Measurements from ENCODE around the gene BAIAP3.
"Not testable (repeated sequence)": the region's sequence is repeated elsewhere in the genome, so short reads cannot be mapped to it uniquely, and the experiment has no call there.

Gene BAIAP3

DNA sequence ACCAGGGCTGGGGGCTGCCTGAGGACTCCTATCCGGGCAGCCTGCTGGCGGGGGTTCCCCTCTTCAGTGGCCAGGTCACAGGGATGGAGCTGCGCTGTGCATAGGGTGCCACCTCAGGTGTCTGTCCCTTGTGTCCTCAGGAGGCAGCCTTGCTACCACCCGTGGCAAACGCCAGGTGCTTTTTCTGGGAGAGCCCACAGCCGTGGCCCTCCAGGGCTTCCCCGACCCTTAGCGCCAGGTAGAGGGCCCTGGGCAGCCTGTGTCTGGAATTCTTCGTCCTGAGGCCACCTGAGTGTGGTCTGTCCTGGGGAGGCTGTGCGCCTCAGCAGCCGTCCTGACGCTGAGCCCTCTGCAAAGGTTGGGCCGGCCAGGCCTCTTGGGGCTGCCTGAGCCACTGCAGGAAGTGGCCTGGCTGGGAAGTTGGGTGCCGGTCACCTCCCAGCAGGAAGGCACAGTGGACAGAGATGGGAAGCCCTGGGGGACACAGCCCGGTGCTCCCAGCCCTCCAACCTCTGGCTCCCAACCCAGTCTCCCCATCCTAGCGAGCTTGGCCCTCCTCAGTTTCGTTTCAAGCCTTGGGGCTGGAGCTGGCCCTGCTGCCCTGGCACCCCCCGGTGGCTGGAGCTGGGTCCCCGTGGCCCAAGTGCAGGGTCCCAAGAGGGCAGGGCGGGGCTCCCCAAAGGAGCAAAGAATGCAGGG, 7.6 kb upstream of the BAIAP3 start:
- Histone ChIP-seq H3K27ac (no peak overlapping the region), H3K36me3 (ENCODE audit: insufficient read depth, low read length) (peaks cover 28% of the 10 kb centered on the region; the same call in 1 of the 2 replicates), H3K4me3 (no peak overlapping the region), H3K9me3 (ENCODE audit: low read depth, low read length) (no peaks in the 10 kb centered on the region), H3K9ac (ENCODE audit: insufficient read length) (no peak overlapping the region)
- no peak for DNase-seq (ENCODE audit: low read depth, low spot score)
- no peak for TF ChIP-seq EZH2 (IDR thresholded peaks at IDR 0.05)
- TF ChIP-seq POLR2AphosphoS5 (IDR thresholded peaks at IDR 0.05; ENCODE audit: borderline replicate concordance, low read depth, low read length) = no peak; the same call in 1 of the 2 replicates
- no peak for TF ChIP-seq FOXP2 (optimal IDR thresholded peaks at IDR 0.05; ENCODE audit: control extremely low read depth, extremely low read length, insufficient read depth)

DNA sequence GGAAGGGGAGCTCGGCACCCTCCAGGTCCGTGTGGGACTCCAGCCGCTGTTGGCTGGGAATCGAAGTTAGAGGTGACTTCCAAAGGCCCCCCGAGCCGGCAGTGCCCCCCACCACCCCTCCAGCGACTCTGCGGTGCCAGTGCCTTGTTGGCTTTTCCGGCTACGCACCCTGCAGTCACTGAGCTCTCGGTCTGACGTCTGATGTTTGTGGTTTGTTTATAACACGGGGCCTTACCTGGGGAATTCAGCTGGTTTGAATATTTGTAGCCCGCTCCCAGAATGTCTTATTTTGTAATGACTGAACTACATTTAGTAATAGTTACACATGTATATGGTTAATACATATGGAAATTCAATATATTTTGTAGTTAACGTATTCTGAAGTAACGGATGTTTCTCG, 7.1 kb upstream of the BAIAP3 start:
- Histone ChIP-seq H3K36me3 (ENCODE audit: insufficient read depth, low read length) (peaks cover 23% of the 10 kb centered on the region; the same call in 1 of the 2 replicates), H3K27ac (peak overlapping the region; percentile 13; the same call in 1 of the 2 replicates), H3K9ac (ENCODE audit: insufficient read length) (no peak overlapping the region), H3K4me3 (no peak overlapping the region), H3K9me3 (ENCODE audit: low read depth, low read length) (no peaks in the 10 kb centered on the region)
- no peak for DNase-seq (ENCODE audit: low read depth, low spot score)
- TF ChIP-seq FOXP2 (optimal IDR thresholded peaks at IDR 0.05; ENCODE audit: control extremely low read depth, extremely low read length, insufficient read depth) (no peak), POLR2AphosphoS5 (IDR thresholded peaks at IDR 0.05; ENCODE audit: borderline replicate concordance, low read depth, low read length) (no peak), EZH2 (IDR thresholded peaks at IDR 0.05) (no peak)

DNA sequence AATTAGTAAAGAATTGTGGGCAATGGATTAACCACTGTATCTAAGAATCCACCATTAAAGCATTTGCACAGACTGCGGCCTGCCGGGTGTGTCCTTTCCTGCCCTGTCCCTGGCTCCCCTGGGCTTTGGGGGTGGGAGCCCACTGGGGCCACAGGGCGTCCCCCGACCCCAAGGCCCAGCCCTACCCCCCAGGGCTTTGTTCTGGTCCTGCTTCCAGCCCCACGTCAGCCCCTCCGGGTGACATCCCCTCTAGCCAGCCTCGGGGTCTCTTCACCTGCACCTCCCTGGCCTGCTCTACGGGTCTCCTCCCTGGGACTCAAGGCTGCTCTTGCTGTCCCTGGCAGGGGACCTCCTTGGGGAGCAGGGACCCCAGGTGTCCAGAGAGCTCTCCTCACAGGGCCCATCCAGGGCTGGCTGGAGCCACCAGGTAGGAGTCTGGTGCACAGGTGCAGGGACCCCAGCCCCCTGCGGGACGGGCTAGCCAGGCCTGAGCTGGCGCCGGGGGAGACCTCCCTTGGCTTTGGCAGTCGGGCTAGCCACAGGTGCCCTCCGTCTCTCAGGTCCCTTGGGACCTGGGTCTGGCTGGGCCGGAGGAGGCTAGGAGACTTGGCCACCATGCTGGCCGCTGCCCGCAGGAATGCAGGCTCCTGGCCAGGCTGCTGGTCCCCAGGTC, 6.4 kb upstream of the BAIAP3 start:
- no peak for DNase-seq (ENCODE audit: low read depth, low spot score)
- Histone ChIP-seq H3K4me3 (no peak overlapping the region), H3K9me3 (ENCODE audit: low read depth, low read length) (no peaks in the 10 kb centered on the region), H3K27ac (no peak overlapping the region), H3K36me3 (ENCODE audit: insufficient read depth, low read length) (peaks cover 18% of the 10 kb centered on the region; the same call in 1 of the 2 replicates), H3K9ac (ENCODE audit: insufficient read length) (no peak overlapping the region)
- TF ChIP-seq EZH2 (IDR thresholded peaks at IDR 0.05) = no peak
- TF ChIP-seq POLR2AphosphoS5 (IDR thresholded peaks at IDR 0.05; ENCODE audit: borderline replicate concordance, low read depth, low read length) = no peak
- no peak for TF ChIP-seq FOXP2 (optimal IDR thresholded peaks at IDR 0.05; ENCODE audit: control extremely low read depth, extremely low read length, insufficient read depth)

DNA sequence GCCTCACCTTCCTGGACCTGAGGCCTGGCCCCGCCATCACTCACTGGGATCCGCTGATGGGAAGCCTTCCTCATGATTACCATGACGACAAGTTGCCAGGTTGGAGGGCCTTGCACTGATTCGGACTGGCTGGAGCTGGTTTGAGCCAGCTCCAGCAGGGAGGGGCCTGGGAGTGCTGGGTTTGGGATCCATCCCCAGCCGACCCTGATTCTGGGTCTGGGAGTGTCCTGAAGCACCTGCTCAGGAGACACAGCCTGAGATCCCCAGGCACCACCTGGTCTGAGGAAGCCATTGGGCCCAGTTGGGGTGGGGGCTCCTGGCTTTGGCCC, 5.9 kb upstream of the BAIAP3 start:
- H3K36me3 ChIP-seq (ENCODE audit: insufficient read depth, low read length) = peaks cover 18% of the 10 kb centered on the region; the same call in 1 of the 2 replicates
- no peak overlapping the region for H3K4me3 ChIP-seq
- no peak overlapping the region for H3K9ac ChIP-seq (ENCODE audit: insufficient read length)
- H3K27ac ChIP-seq = no peak overlapping the region
- no peaks in the 10 kb centered on the region for H3K9me3 ChIP-seq (ENCODE audit: low read depth, low read length)
- DNase-seq (ENCODE audit: low read depth, low spot score) = no peak
- no peak for TF ChIP-seq POLR2AphosphoS5 (IDR thresholded peaks at IDR 0.05; ENCODE audit: borderline replicate concordance, low read depth, low read length)
- no peak for TF ChIP-seq FOXP2 (optimal IDR thresholded peaks at IDR 0.05; ENCODE audit: control extremely low read depth, extremely low read length, insufficient read depth)
- no peak for TF ChIP-seq EZH2 (IDR thresholded peaks at IDR 0.05)

DNA sequence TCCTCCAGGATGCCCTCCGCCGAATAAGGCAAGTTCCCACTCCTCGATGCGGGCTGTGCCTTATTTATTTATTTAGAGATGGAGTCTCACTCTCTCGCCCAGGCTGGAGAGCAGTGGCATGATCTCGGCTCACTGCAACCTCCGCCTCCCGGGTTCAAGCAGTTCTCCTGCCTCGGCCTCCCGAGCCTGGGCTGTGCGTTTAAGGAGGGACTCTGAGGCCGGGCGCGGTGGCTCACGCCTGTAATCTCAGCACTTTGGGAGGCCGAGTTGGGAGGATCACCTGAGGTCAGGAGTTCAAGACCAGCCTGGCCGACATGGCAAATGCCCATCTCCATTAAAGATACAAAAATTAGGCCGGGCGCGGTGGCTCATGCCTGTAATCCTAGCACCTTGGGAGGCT, 5.3 kb upstream of the BAIAP3 start:
- not testable (repeated sequence) for H3K27ac ChIP-seq; H3K9ac ChIP-seq (ENCODE audit: insufficient read length); DNase-seq (ENCODE audit: low read depth, low spot score); H3K4me3 ChIP-seq; H3K9me3 ChIP-seq (ENCODE audit: low read depth, low read length)
- H3K36me3 ChIP-seq (ENCODE audit: insufficient read depth, low read length) = peaks cover 18% of the 10 kb centered on the region; the same call in 1 of the 2 replicates

DNA sequence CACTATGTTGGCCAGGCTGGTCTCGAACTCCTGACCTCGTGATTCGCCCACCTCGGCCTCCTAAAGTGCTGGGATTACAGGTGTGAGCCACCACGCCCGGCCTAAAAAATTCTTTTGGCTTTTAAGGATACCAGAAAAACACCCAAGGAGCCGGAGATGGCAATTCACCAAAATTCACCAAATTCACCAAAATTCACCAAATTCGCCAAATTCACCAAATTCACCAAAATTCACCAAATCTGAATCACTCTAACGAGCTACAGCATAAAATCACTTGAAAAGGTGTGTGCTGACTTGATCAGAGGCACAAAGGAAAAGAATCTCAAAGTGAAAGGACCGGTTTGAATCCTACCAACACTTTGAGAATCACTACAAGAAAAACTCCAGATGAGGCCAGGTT, 4.5 kb upstream of the BAIAP3 start:
- not testable (repeated sequence) for H3K9me3 ChIP-seq (ENCODE audit: low read depth, low read length); H3K4me3 ChIP-seq; H3K27ac ChIP-seq; H3K36me3 ChIP-seq (ENCODE audit: insufficient read depth, low read length); DNase-seq (ENCODE audit: low read depth, low spot score); H3K9ac ChIP-seq (ENCODE audit: insufficient read length)

DNA sequence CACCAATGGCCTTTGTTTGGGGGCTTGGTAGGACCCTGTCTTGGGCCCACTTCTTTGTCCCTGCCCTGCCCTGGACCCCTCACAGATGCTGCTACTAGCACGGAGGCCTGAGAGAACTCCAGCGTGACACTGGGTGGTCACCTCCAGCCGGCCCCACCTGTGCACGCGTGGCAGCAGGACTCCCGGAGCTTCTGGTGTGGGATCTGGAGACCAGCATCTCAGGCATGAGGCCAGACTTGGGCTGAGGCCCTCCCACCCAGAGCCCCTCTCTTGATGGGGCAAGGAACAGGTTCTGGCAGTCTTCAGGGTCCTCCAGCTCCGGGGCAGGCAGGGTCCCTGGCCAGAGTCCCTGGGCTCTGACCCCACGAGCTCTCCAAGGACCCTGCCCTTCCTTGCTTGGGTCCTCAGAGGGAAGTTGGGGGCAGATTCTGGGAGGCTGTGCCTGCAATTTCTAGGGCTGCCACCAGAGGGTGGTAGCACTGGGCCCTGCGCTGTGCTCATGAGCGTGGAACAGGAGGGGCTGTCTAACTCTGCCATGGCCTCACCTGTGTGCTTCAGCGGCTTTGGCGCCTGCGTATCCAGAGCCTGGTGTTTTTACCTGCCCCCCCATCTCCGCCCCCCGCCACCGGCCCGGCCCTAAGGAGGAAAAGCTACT, 3.1 kb upstream of the BAIAP3 start:
- DNase-seq (ENCODE audit: low read depth, low spot score) = no peak
- no peak for TF ChIP-seq EZH2 (IDR thresholded peaks at IDR 0.05)
- no peak overlapping the region for H3K9ac ChIP-seq (ENCODE audit: insufficient read length)
- no peaks in the 10 kb centered on the region for H3K9me3 ChIP-seq (ENCODE audit: low read depth, low read length)
- no peak overlapping the region for H3K4me3 ChIP-seq
- peaks cover under 1% of the 10 kb centered on the region; the same call in 1 of the 2 replicates for H3K36me3 ChIP-seq (ENCODE audit: insufficient read depth, low read length)
- no peak overlapping the region for H3K27ac ChIP-seq

DNA sequence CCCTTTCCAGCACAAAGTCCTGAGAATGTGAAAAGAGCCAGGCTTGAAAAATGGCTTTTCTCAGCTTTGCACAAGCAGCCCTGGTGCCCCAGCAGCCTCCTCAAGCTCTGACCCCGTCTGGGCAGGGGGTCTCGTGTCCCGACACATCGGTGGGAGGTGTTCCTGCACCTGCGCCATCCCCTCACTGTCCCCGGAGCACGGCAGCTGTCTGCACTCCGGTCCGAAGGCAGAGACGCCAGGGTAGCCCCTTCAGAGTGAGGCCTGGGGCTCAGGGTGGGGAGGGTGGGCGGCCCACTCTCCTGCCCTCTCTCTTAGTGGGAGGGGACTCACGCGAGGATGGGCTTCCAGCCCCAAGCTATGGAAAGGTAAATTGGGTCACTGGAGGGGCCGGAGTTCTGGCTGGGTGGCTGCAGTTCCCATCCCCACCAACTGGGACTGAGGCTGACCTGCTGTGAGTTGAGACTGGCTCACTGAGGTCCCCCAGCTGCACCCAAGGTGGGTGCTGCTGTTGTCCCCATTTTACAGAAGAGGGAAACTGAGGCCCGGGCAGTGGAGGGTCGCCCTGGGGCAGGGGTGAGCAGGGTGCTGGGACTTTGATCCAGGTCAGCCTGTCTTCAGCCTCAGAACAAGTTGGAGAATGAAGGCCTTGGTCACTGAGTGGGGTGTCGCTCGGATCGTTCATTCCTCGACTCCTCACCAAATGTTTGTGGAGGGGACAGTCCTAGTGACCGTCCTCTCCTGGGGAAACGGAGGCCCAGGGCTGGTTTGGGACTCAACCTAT, 2.3 kb upstream of the BAIAP3 start:
- H3K36me3 ChIP-seq (ENCODE audit: insufficient read depth, low read length) = no peaks in the 10 kb centered on the region
- H3K4me3 ChIP-seq = no peak overlapping the region
- H3K27ac ChIP-seq = no peak overlapping the region
- no peaks in the 10 kb centered on the region for H3K9me3 ChIP-seq (ENCODE audit: low read depth, low read length)
- no peak overlapping the region for H3K9ac ChIP-seq (ENCODE audit: insufficient read length)
- no peak for DNase-seq (ENCODE audit: low read depth, low spot score)
- no peak for TF ChIP-seq EZH2 (IDR thresholded peaks at IDR 0.05)
- no peak for TF ChIP-seq POLR2AphosphoS5 (IDR thresholded peaks at IDR 0.05; ENCODE audit: borderline replicate concordance, low read depth, low read length)
- no peak for TF ChIP-seq FOXP2 (optimal IDR thresholded peaks at IDR 0.05; ENCODE audit: control extremely low read depth, extremely low read length, insufficient read depth)

All from SK-N-MC (cell line).